H1 (cell line): Measurements from ENCODE around the gene MNS1. TPM values are rescaled to one million over a fixed set of nuclear protein-coding genes. Genes with fewer than 3 reads are reported as not detected.

Source experiments
- CTCF ChIA-PET: fragments of 300-600 bp; sonication (Branson Sonifier 250); formaldehyde crosslinking; loops from one replicate; lab custom pipeline; 2021; ENCODE audit not compliant: partially characterized antibody; lab: Charles Lee
- POLR2A ChIA-PET: fragments of 300-600 bp; sonication (Branson Sonifier 250); formaldehyde crosslinking; loops from one replicate; lab custom pipeline; 2021; ENCODE audit warnings: inconsistent platforms; ENCODE audit not compliant: partially characterized antibody; lab: Charles Lee
- DNase-seq, 2 experiments: peaks; one replicate each; pipeline versions ENCODE4 v3.0.0 to v3.0.0-alpha.2; 2010 to 2022; ENCODE audit warnings: low spot score in 2 of 2, low read depth in 1 of 2, mixed read lengths in 1 of 2
- FAIRE-seq: peaks from 2 replicates; lab custom pipeline; 2011; peaks lifted over from hg19 to GRCh38; lab: Jason Lieb, UNC
- H2AFZ ChIP-seq: 2 replicates; pipeline ENCODE4 v1.8.1; 2012; ENCODE audit warnings: low read length, inconsistent platforms
- H2AK5ac ChIP-seq: 2 replicates; pipeline ENCODE4 v1.6.1; 2013; ENCODE audit warnings: low read depth, low read length
- H2BK120ac ChIP-seq: replicated peaks from 2 replicates; pipeline ENCODE3; 2013; ENCODE audit warnings: low read depth, low read length, inconsistent platforms
- H2BK12ac ChIP-seq: 2 replicates; pipeline ENCODE4 v1.6.1; 2013; ENCODE audit warnings: low read depth, low read length
- H2BK15ac ChIP-seq: 2 replicates; pipeline ENCODE4 v1.6.1; 2013; ENCODE audit warnings: low read length
- H2BK20ac ChIP-seq: 2 replicates; pipeline ENCODE4 v1.6.1; 2013; ENCODE audit warnings: low read length
- H2BK5ac ChIP-seq: 2 replicates; pipeline ENCODE4 v1.6.1; 2013; ENCODE audit warnings: low read depth, low read length
- H3K14ac ChIP-seq: 2 replicates; pipeline ENCODE4 v1.6.1; 2013; ENCODE audit warnings: inconsistent platforms; ENCODE audit not compliant: insufficient read length
- H3K18ac ChIP-seq: 2 replicates; pipeline ENCODE4 v1.6.1; 2013; ENCODE audit warnings: low read length; ENCODE audit errors: extremely low read depth
- H3K23ac ChIP-seq: 2 replicates; pipeline ENCODE4 v1.6.1; 2013; ENCODE audit warnings: inconsistent platforms; ENCODE audit not compliant: insufficient read length
- H3K23me2 ChIP-seq: 2 replicates; pipeline ENCODE4 v1.6.1; 2013; ENCODE audit warnings: low read depth, low read length
- H3K27ac ChIP-seq: 2 replicates; pipeline ENCODE4 v1.6.1; 2011; ENCODE audit warnings: low read depth, low read length, inconsistent platforms
- H3K27me3 ChIP-seq, 4 experiments: replicated peaks in 1 of 4; 1 replicate in 1 of 4; 2 replicates in 3 of 4; pipeline versions ENCODE4 v1.6.1 to v1.8.1; 2011 to 2013; ENCODE audit warnings: low read length in 3 of 4, mild to moderate bottlenecking in 3 of 4, inconsistent platforms in 2 of 4, mixed read lengths in 2 of 4, moderate library complexity in 1 of 4; ENCODE audit not compliant: control insufficient read depth in 3 of 4, insufficient read depth in 3 of 4; ENCODE audit errors: extremely low read depth in 1 of 4
- H3K36me3 ChIP-seq, 4 experiments: 2 replicates each; pipeline versions ENCODE4 v1.6.1 to v1.8.1; 2011 to 2013; ENCODE audit warnings: mild to moderate bottlenecking in 4 of 4, low read length in 3 of 4, moderate library complexity in 2 of 4, control low read depth in 1 of 4, inconsistent platforms in 1 of 4; ENCODE audit not compliant: insufficient read depth in 4 of 4, control insufficient read depth in 2 of 4
- H3K4ac ChIP-seq: replicated peaks from 2 replicates; pipeline ENCODE3; 2013; ENCODE audit warnings: low read length, low read depth, mixed read lengths, inconsistent platforms; ENCODE audit not compliant: insufficient read length
- H3K4me1 ChIP-seq, 4 experiments: replicated peaks in 1 of 4; 1 replicate in 1 of 4; 2 replicates in 3 of 4; pipeline versions ENCODE4 v1.6.1 to v1.8.1; 2011 to 2013; ENCODE audit warnings: low read length in 3 of 4, inconsistent platforms in 2 of 4, mixed read lengths in 1 of 4; ENCODE audit not compliant: insufficient read depth in 4 of 4, control insufficient read depth in 3 of 4
- H3K4me2 ChIP-seq, 2 experiments: 2 replicates each; pipeline versions ENCODE4 v1.6.1 to v1.8.1; 2011 to 2013; ENCODE audit warnings: low read depth in 2 of 2, low read length in 2 of 2, control low read depth in 1 of 2, inconsistent platforms in 1 of 2, mild to moderate bottlenecking in 1 of 2; ENCODE audit not compliant: insufficient read depth in 1 of 2
- H3K4me3 ChIP-seq, 4 experiments: fragments of 200-600, 300-600 bp in 1 of 4; sonication (generic), shearing (Covaris generic), sonication (Bioruptor Twin) in 1 of 4; 2 replicates each; pipeline versions ENCODE4 v1.5.1 to v1.8.1; 2011 to 2016; ENCODE audit warnings: low read length in 4 of 4, low read depth in 3 of 4, control low read depth in 2 of 4, inconsistent platforms in 2 of 4, mild to moderate bottlenecking in 2 of 4, mixed read lengths in 1 of 4, moderate library complexity in 1 of 4; ENCODE audit not compliant: insufficient read depth in 2 of 4; ENCODE audit errors: extremely low read depth in 1 of 4
- H3K56ac ChIP-seq: replicated peaks from 2 replicates; pipeline ENCODE3; 2013; ENCODE audit warnings: low read depth, mild to moderate bottlenecking, mixed read lengths, low read length, inconsistent platforms; ENCODE audit not compliant: insufficient read length
- H3K79me1 ChIP-seq: 2 replicates; pipeline ENCODE4 v1.6.1; 2013; ENCODE audit warnings: low read depth, low read length, control low read depth
- H3K79me2 ChIP-seq, 2 experiments: 2 replicates each; pipeline versions ENCODE4 v1.6.1 to v1.8.1; 2012 to 2013; ENCODE audit warnings: low read length in 2 of 2, mild to moderate bottlenecking in 2 of 2, inconsistent platforms in 1 of 2; ENCODE audit not compliant: insufficient read depth in 2 of 2, control insufficient read depth in 1 of 2
- H3K9ac ChIP-seq, 4 experiments: replicated peaks in 1 of 4; 1 replicate in 1 of 4; 2 replicates in 3 of 4; pipeline versions ENCODE4 v1.6.1 to v1.8.1; 2011 to 2013; ENCODE audit warnings: low read depth in 3 of 4, low read length in 3 of 4, control low read depth in 2 of 4, mild to moderate bottlenecking in 2 of 4, moderate library complexity in 2 of 4, inconsistent platforms in 1 of 4; ENCODE audit errors: extremely low read depth in 1 of 4
- H3K9me3 ChIP-seq, 2 experiments: 2 replicates each; pipeline versions ENCODE4 v1.6.1 to v1.8.1; 2012 to 2013; ENCODE audit warnings: mild to moderate bottlenecking in 2 of 2, moderate library complexity in 2 of 2, control low read depth in 1 of 2, inconsistent platforms in 1 of 2, low read depth in 1 of 2, low read length in 1 of 2, mixed read lengths in 1 of 2; ENCODE audit not compliant: insufficient read depth in 2 of 2
- H4K20me1 ChIP-seq, 2 experiments: replicated peaks in 1 of 2; 2 replicates each; pipeline versions ENCODE3 to v1.8.1; 2011 to 2013; ENCODE audit warnings: inconsistent platforms in 2 of 2, low read length in 2 of 2, mild to moderate bottlenecking in 1 of 2; ENCODE audit not compliant: insufficient read depth in 2 of 2, control insufficient read depth in 1 of 2
- H4K5ac ChIP-seq: 2 replicates; pipeline ENCODE4 v1.6.1; 2013; ENCODE audit warnings: low read length, low read depth, mixed read lengths, inconsistent platforms; ENCODE audit not compliant: insufficient read length
- H4K8ac ChIP-seq: 2 replicates; pipeline ENCODE4 v1.8.0; 2013; ENCODE audit warnings: mild to moderate bottlenecking, moderate library complexity, low read length, inconsistent platforms; ENCODE audit not compliant: insufficient read depth; ENCODE audit errors: extremely low read depth
- H4K91ac ChIP-seq: replicated peaks from 2 replicates; pipeline ENCODE3; 2013; ENCODE audit warnings: low read length, mixed read lengths, inconsistent platforms; ENCODE audit not compliant: insufficient read length
- BCL11A ChIP-seq, 2 experiments: IDR thresholded peaks; one replicate each; pipeline ENCODE4 v1.6.1; 2011; ENCODE audit warnings: low read depth in 2 of 2, low read length in 2 of 2, mild to moderate bottlenecking in 2 of 2
- CEBPB ChIP-seq: IDR thresholded peaks from 2 replicates; pipeline ENCODE4 v1.6.1; 2012; ENCODE audit warnings: low read depth, low read length
- E2F6 ChIP-seq: IDR thresholded peaks from 2 replicates; pipeline ENCODE4 v1.6.1; 2012; ENCODE audit warnings: inconsistent platforms
- HDAC2 ChIP-seq, 2 experiments: fragments of 300-600 bp in 1 of 2; sonication (generic) in 1 of 2; IDR thresholded peaks; 2 replicates each; pipeline ENCODE4 v1.6.1; 2011 to 2012; ENCODE audit warnings: low read depth in 2 of 2, low read length in 2 of 2, mild to moderate bottlenecking in 2 of 2, moderate library complexity in 2 of 2, borderline replicate concordance in 1 of 2, inconsistent platforms in 1 of 2
- KDM4A ChIP-seq: IDR thresholded peaks from one replicate; pipeline ENCODE4 v1.7.1; 2012; ENCODE audit warnings: low read depth, mild to moderate bottlenecking, moderate library complexity, low read length, inconsistent platforms; ENCODE audit not compliant: severe bottlenecking
- NANOG ChIP-seq: IDR thresholded peaks from 2 replicates; pipeline ENCODE4 v1.6.1; 2011; ENCODE audit warnings: low read length, low read depth, mild to moderate bottlenecking, inconsistent platforms; ENCODE audit not compliant: insufficient read depth, poor library complexity, severe bottlenecking
- NRF1 ChIP-seq: IDR thresholded peaks from 2 replicates; pipeline ENCODE4 v1.6.1; 2011; ENCODE audit warnings: mild to moderate bottlenecking, low read depth, low read length, improper control_type of control experiment
- PHF8 ChIP-seq: fragments of 200-600 bp; sonication (generic); conservative IDR thresholded peaks from 2 replicates; pipeline ENCODE4 v1.7.1; 2012; ENCODE audit warnings: low read depth, mild to moderate bottlenecking, inconsistent platforms, low read length, moderate library complexity
- SAP30 ChIP-seq: fragments of 300-600 bp; sonication (generic); IDR thresholded peaks from 2 replicates; pipeline ENCODE4 v1.7.1; 2012; ENCODE audit warnings: low read length, moderate library complexity, mild to moderate bottlenecking, inconsistent platforms; ENCODE audit not compliant: insufficient read depth, insufficient replicate concordance
- SIN3A ChIP-seq, 2 experiments: IDR thresholded peaks in 1 of 2; conservative IDR thresholded peaks in 1 of 2; 2 replicates each; pipeline ENCODE4 v1.6.1; 2011 to 2012; ENCODE audit warnings: low read length in 2 of 2, improper control_type of control experiment in 1 of 2, low read depth in 1 of 2, mild to moderate bottlenecking in 1 of 2
- SP1 ChIP-seq: IDR thresholded peaks from 2 replicates; pipeline ENCODE4 v1.6.1; 2011; ENCODE audit warnings: low read depth, low read length
- TAF1 ChIP-seq: IDR thresholded peaks from 2 replicates; pipeline ENCODE4 v1.6.1; 2011; ENCODE audit warnings: mild to moderate bottlenecking, low read depth, low read length
- WGBS, 2 experiments: shearing (Covaris generic) in 1 of 2; methylation state at CpG; one replicate each; pipeline versions ENCODE4 v1.1.6 to v1.1.7; 2013 to 2015; ENCODE audit warnings: low lambda C conversion rate in 2 of 2, mixed read lengths in 2 of 2, inconsistent platforms in 1 of 2, low coverage in 1 of 2, missing lambda C conversion rate in 1 of 2; ENCODE audit not compliant: insufficient replicate concordance in 2 of 2, insufficient coverage in 1 of 2, insufficient read length in 1 of 2; ENCODE audit errors: extremely low coverage in 1 of 2, missing lambda C conversion rate in 1 of 2; 5-methylcytosine and 5-hydroxymethylcytosine counted together
- polyA plus RNA-seq, 7 experiments: library from polyadenylated mRNA; depleted of rRNA in 3 of 7; stranded (reverse) in 5 of 7; unstranded in 2 of 7; fragments of >200 nt in 5 of 7; fragments of 200-250 nt in 2 of 7; gene quantifications; 1 replicate in 5 of 7; 2 replicates in 1 of 7; 4 replicates in 1 of 7; pipeline versions ENCODE4 v1.2.1 to v1.2.3, GENCODE V29; 2011 to 2013; ENCODE audit warnings: missing spikeins in 2 of 7, mixed read lengths in 2 of 7
- total RNA-seq: library from RNA; stranded (reverse); fragmentation: NEBNext Ultra II Directional; extraction: Animal tissue kit (Norgen Biotek cat#: 25700); gene quantifications from 2 replicates; pipeline ENCODE4 v1.2.1, GENCODE V29; 2021

The MNS1 gene
- total and polyA plus RNA-seq, 2 of the 8 experiments (the other 6 are each of a cell fraction or from before 2014, with no cell fraction given) = 0.57 TPM; not detected in 1

GRCh38 chr15:56492236-56492635 is 27.3 kb upstream of the MNS1 start:
- WGBS, 2 experiments = 91% methylated on average over 3 of the region's 3 CpGs; no CpG with 5 or more reads in 1 of the 2 experiments
- CTCF ChIA-PET = interaction anchor here (1.1 to 9.0 kb wide), 7 partner anchors 9 to 1050 kb away, joined by 3 to 113 read pairs (median 4); no protein-coding TSS in a partner anchor
- FAIRE-seq = no peak
- TF ChIP-seq NANOG = no peak
- no peak for TF ChIP-seq BCL11A (IDR thresholded peaks at IDR 0.05; ENCODE audit: low read depth in 2 of 2, low read length in 2 of 2)
- TF ChIP-seq PHF8 = no peak
- no peak for TF ChIP-seq SIN3A (conservative IDR thresholded peaks at IDR 0.05 in 1 of 2, IDR thresholded peaks at IDR 0.05 in 1 of 2; ENCODE audit: low read depth in 1 of 2, low read length in 2 of 2)
- TF ChIP-seq CEBPB = no peak
- no peak for TF ChIP-seq SP1
- TF ChIP-seq E2F6 = no peak
- no peak for TF ChIP-seq TAF1
- TF ChIP-seq KDM4A = no peak
- no peak for TF ChIP-seq NRF1
- TF ChIP-seq HDAC2 (IDR thresholded peaks at IDR 0.05; ENCODE audit: borderline replicate concordance in 1 of 2, low read depth in 2 of 2, low read length in 2 of 2) = no peak
- TF ChIP-seq SAP30 = no peak

More at GRCh38 chr15:56492236-56492635, 27.3 kb upstream of the MNS1 start:
- Histone ChIP-seq H2BK12ac (no peak overlapping the region), H4K20me1 (no peaks in the 10 kb centered on the region), H3K4me2 (no peak overlapping the region), H3K79me2 (no peaks in the 10 kb centered on the region), H4K91ac (no peak overlapping the region), H3K23me2 (no peaks in the 10 kb centered on the region), H3K27ac (no peak overlapping the region), H3K36me3 (no peaks in the 10 kb centered on the region), H3K23ac (no peak overlapping the region), H3K9me3 (no peaks in the 10 kb centered on the region), H3K56ac (no peak overlapping the region), H3K14ac (no peak overlapping the region), H2BK5ac (no peak overlapping the region), H3K18ac (no peak overlapping the region), H2BK20ac (no peak overlapping the region), H2AFZ (no peak overlapping the region), H2AK5ac (no peak overlapping the region), H3K4ac (no peak overlapping the region), H3K4me3 (no peak overlapping the region), H2BK15ac (no peak overlapping the region), H3K9ac (no peak overlapping the region), H3K4me1 (no peaks in the 10 kb centered on the region), H4K5ac (no peak overlapping the region), H2BK120ac (no peak overlapping the region), H3K27me3 (no peaks in the 10 kb centered on the region), H3K79me1 (no peaks in the 10 kb centered on the region), H4K8ac (no peak overlapping the region)
- POLR2A ChIA-PET = no interaction called here
- DNase-seq = no peak
